Hematopoietic multipotent progenitor cell treated with erythropoietin and hydrocortisone succinate and interleukin-3 and kit ligand, for 15 days (in vitro differentiated cells): ENCODE results near the gene AGL.
"Not testable (repeated sequence)": the region's sequence is repeated elsewhere in the genome, so short reads cannot be mapped to it uniquely, and the experiment has no call there.

ENCODE experiments used
- DNase-seq: peaks from one replicate; pipeline ENCODE4 v3.0.0-alpha.2; 2015; ENCODE audit warnings: low spot score

The AGL gene

DNA sequence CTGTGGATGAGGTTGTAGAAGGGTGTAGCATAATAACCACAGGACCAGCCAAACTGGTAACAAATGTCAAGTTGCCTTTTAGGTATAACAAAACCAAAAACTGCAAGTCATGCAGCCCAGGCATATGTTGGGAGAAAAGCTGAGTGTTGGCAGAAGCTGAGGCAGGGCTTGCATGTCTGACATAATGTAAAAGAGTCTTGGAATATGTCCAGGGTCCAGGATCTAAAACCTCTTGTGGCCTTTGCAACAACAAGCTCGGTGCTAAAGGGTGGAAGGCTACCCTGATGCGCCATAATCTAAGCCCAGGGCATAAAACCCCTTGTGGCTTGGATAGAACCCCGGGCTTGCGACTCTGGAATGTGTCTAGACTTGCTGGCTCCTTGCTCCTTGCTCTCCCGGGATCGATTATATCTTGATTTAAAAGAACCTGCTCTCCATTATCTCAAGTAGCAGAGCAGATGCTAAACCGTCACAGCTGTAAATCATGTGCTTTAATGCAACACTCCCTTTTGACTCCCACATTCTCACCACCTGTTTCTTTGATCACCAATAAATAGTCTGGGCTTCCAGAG lies 93.1 kb downstream of the AGL start:
- peak; percentile 10 for DNase-seq

DNA sequence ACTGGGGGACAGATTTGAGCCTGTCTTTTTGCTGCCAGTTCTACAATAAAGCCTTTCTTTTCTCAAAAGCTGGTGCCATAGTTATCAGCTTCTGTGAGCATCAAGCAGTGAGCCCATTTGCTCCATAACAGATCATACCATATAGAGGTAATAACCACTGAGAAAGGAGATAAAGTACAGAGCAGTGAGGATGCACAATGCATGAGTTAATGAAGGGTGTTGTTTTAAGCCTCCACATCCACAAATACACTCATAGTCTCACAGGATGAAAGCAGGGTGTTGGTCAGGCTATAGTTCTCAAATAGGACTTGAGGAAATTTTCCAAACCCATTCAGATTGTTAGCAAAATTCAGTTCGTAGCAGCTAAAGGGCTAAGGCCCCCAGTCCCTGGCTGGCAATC lies 94.0 kb downstream of the AGL start:
- DNase-seq, result no peak

DNA sequence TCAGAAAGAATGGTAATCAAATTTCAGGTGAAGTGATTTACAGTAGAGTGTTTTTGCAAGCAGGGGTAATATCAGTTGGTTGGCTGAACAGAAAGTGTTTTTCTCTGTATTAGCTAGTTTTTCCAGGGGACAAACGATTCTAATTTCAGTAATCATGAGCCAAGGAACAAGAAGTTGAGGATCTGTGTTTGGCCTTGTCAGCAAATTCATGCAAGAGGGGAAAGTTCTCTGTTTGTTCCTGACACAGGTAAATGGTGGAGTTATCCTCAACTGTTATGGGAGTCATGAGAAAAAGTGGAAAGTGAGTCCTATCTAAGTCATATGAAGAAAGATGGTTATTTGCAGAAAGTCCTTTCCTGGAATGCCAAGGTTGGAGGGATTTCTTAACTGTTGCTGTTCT lies 95.0 kb downstream of the AGL start:
- DNase-seq, result no peak

DNA sequence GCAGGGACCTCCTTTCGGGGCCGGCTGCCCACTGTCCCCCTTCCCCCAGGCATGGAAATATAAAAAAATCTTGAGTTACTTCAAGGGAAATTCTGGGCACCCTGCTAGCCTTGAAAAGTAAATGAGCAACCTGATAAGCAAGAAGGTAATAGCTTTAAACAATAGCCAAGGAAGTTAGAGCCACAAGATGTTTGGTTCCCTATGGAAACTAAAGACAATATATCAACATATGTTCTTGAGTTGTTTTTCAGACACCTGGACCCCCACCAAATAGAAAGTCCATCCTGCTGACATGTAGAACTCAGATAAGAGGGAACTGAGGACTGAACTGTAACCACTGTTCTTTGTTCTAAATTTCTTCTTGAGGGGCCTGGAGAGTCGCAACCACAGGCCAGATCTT lies 100.3 kb downstream of the AGL start:
- no peak for DNase-seq

DNA sequence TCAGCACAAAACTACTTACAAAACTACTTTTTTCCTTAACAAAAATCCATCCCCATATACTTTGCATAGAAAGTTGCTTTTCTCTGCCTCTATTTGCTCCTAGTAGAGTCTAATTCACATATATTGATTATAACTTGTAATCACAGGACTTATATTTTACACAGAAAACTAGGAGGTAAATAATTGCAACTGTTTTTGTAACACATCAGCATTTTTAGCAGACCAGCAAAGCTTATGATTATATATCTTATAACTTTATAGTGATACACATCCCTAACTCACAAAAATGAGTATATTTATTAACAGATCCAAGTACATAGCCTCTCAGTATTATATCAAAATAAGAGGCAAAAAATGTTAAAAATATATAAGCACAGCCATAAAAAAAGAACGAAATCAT lies 102.4 kb downstream of the AGL start:
- DNase-seq, result no peak

DNA sequence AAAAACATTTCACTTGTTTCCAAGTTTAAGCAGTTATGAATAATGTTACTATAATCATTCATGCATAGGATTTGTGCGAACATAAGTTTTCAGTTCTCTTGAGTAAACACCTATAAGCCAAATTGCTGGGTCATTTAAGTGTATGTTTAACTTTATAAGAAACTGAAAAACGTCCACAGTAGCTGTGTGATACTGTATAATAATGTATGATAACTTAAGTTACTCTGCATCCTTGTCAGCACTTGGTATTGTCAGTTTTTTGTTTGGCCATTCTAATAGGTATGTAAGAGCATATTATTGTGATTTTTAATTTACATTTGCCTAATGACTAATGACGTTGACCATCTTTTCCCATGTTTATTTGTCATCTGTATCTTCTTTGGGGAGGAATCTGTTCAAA lies 105.2 kb downstream of the AGL start:
- DNase-seq, result no peak

DNA sequence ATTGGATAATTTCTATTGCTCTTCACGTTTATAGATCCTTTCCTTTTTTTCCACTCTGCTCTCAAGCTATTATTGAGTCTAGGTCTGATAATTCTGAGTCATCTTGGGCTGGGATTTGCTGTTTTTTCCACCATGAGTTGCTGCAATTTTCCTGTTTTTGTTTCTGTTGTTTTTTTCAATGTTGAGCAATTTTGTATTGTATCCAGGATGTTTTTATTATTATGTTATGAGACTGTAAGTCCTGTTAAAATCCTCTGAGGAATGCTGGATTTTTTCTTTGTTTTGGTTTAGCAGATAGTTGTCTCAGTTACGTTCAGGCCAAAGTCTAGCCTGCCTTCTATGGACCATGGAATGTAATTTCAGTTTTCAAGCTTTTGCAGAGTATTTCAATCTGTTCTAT lies 106.6 kb downstream of the AGL start:
- no peak for DNase-seq

DNA sequence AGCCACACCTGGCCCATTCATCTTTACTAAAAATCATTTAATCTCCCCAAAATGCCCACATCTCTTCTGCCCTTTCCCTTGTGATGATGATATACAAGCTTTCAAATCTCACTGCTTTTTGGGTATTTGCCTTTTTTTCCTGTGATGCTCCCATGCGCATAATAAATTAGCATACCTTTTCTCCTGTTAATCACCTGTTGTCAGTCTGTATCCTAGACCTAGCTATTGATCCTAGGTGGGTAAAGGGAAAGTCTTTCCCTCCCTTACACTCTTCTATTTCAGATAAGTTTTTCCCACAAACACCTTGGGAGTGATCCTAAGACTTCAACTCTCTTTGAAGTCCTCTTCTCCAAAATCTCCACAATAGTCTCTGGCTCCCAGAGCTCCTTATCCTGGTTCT lies 107.7 kb downstream of the AGL start:
- no peak for DNase-seq

DNA sequence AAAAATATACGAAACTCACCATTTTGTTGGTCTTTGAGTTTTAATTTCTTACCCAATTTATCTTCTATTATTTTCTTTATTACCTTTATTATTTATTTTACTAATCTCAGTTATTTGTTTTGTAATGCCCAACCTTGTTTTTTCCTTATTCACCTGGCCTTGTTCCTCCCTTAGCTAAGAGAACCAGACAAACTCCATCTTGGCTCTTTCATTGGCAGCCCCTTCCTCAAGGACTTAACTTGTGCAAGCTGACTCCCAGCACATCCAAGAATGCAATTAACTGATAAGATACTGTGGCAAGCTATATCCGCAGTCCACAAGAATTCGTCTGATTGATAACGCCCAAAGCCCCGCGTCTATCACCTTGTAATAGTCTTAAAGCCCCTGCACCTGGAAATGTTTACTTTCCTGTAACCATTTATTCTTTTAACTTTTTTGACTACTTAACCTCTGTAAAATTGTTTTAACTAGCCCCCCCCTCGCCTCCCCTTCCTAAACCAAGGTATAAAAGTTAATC lies 109.1 kb downstream of the AGL start:
- DNase-seq, result not testable (repeated sequence)

DNA sequence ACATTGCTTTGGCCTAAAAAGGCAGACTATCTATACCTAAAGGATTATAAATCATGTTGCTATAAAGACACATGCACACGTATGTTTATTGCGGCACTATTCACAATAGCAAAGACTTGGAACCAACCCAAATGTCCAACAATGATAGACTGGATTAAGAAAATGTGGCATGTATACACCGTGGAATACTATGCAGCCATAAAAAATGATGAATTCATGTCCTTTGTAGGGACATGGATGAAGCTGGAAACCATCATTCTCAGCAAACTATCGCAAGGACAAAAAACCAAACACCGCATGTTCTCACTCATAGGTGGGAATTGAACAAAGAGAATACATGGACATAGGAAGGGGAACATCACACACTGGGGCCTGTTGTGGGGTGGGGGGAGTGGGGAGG lies 110.1 kb downstream of the AGL start:
- not testable (repeated sequence) for DNase-seq

DNA sequence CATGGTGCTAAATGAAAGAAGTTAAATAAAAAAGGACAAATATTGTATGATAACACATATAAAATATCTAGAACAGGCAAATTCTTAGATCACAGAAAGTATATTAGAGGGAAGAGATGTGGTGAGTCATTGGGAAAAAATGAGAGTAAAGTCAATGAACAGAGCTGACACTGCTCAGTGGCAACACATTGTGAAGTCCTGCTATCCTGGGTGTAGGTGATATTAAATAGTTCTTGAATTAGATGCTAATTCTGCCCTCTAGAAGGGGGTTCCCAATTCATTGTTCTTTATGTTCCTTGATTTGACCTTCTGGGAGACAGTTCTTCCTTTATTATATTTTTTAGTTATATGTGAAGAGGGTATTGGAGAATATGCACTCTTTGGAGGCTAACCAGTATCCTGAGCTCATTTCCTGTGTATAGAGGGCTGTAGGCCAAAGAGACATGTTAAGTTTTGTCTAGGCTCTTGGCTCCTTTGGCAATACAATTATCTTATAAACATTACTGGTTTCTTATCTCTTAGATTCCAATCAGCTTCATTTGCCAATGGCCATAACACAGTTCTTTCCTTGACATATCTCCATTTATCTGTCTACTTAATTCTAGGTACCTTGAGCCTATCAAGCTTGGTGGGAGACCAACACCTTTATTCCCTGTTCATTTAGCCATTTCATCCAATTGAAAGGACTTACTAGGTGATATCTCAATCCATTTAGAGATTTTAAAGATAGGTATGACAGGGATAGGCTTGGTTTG lies 113.1 kb downstream of the AGL start:
- DNase-seq, result no peak

DNA sequence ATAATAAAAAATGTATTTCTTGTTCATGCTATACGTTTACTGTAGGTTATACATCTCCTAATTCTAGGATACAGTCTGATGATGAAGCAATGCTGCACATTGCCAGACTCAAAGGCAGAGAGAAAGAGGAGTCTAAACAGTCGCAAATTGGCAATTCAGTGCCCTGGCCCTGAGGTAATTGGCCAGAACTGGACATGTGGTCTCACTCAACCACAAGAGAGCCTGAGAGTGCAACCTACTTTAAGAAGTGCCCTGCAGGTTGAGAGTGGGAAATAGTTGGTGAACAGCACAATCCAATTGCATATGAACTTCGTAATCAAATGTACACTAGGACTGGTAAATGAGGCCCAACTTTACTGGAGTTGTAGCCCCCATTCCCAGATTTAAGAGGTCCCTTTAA lies 114.6 kb downstream of the AGL start:
- DNase-seq, result no peak

DNA sequence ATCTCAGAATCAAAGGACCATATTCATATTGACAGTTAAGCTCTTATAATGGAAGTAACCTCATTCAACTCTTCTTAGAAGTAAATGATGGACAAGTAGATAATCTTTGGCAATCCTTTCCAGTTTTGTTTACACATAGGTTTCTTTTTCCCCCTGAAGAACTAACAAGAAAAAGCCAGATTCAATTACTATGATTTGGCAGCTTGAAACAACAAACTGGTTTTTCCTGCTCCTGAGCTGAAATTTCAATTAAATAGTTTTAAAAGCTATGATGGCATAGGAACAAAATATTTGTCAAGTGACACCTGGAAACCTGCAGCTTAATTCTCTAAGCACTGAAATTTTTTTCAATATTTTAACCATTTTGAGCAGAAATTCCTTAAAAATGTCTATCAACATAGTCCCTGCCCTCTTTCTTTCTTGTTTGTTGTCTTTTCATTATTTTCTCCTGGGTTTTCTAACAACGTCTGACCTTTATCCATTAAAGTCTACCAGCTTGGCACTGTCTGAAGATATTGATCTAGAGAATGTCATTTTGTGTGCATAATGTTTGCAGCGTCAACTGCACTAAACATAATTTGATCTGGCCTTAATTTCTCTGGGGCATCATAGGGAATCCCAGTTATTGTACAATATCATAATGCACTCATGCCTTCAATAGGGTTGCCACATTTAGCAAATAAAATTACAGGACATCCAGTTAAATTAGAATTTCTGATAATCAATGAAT lies 115.7 kb downstream of the AGL start:
- no peak for DNase-seq

DNA sequence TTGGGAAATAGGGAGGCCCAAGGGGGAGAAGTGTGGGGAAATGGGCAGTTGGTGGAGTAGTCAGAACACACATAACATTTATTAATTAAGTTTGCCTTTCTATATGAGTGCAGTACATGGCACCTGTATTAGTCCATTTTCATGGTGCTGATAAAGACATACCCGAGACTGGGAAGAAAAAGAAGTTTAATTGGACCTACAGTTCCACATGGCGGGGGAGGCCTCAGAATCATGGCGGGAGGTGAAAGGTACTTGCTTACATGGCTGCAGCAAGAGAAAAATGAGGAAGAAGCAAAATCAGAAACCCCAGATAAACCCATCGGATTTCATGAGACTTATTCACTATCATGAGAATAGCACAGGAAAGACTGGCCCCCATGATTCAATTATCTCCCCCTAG lies 118.1 kb downstream of the AGL start:
- no peak for DNase-seq

DNA sequence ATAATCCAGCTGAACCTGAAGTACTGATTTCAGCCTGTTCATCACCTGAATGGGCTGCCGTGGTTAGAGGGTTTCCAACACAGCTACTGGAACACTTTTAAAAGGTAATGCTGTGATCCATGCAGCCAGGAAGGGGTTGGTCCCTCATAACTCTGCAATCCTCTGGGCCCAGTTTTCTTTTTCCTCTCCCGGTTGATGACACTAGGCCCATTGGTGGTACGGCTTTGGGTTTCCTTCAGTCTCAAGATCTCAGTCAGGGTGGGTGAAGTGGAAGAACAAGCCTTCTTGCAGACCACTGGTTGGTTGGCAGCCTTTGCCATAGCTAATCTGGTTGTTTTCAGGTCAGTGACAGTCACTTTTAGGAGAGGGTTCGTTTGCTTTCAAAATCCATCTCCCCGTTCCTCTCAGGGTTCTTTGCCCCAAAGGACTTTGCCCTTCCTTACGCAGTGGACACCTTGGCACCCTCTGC lies 119.1 kb downstream of the AGL start:
- DNase-seq, result no peak

DNA sequence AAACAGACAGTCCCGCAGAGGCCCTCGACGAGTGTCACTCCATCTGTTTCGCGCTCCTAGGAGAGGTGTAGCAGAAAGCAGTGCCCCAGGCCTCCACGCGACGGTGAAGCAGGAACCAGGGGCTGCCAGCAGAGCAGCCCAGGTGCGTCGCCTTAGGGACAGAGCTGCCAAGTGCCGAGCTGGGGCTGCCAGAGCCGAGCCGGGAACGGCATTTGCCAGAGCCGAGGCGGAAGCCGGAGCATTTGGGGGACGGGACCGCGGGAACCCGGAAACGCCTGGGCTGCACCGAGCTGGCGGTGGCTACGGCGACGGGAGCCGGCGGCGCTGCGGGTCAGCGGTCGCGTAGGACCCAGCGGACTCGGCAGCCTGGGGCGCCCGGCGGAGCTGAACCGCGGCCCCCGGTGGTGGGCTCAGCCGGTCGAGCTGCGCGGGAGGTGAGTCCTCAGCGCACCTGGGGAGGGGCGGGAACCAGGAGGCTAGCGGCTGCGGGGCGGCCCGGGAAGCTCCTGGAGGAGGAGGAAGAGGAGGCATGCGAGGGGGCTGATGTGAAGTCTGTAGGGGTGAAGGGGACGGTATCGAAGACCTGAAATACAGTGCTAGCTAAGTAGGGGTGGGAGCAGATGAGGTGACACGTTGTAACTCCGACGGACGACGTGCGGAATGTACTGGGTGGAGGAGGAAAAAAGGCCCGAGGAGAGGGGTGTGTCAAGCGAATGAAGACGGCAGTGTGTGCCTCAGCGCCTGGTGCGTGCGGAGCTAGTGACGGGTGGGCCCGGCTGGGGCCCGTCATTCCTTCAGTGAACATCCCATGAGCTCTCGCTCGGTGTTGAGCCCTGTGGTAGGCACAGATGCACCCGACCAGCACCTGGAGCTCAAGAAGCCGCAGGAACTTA lies 119.8 kb downstream of the AGL start, which contains the start of gene SLC35A3:
SLC35A3 (plus strand) TSS at position 268 of the 893 bp plus-strand sequence. CDS start 23,559 bp downstream, outside the sequence.
- DNase-seq, result peak; percentile 66

DNA sequence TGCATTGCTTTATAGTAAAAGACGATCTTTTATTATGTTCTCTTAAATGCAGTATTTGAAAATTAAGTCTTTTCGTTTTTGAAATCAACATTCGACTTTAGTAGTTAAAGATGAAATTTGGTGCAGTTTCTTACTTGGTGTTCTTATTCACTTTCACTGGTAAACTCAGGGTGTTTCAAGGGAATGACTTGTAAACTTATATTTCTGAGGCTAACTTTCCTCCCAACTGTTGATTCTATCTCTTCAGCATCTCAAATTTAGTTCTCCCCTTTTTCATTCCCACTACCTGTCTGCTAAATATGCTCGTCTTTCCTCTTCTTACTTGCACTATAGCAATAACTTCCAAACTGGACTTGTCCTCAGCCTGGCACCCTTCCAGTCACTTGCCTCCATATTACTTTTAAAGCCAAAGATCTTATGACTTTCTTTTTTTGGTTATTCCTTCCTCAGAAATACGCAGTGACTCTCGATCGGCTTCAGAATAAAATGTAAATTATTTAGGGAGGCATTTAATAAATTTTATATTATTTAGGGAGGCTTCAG lies 120.6 kb downstream of the AGL start:
- DNase-seq, result peak; percentile 9

DNA sequence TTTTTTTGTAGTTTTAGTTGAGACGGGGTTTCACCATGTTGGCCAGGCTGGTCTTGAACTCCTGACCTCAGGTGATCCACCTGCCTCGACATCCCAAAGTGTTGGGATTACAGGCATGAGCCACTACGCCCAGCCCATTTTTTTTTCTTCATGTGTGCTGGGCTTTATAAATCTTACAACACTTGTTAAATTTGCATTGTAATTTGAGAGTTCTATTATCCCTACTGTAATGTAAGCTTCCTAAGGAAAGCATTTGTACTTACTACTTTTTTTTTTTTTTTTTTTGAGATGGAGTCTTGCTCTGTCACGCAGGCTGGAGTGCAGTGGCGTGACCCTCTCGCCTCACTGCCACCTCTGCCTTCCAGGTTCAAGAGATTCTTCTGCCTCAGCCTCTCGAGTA lies 121.9 kb downstream of the AGL start:
- not testable (repeated sequence) for DNase-seq
